H1 (cell line): ENCODE results near the gene MYL7.

ENCODE experiments used
- CHD2 ChIP-seq: IDR thresholded peaks from 2 replicates; pipeline ENCODE4 v1.6.1; 2012; ENCODE audit warnings: low read length, improper control_type of control experiment
- EGR1 ChIP-seq: IDR thresholded peaks from 2 replicates; pipeline ENCODE4 v1.6.1; 2011; ENCODE audit warnings: low read depth, low read length, borderline replicate concordance
- EP300 ChIP-seq, 2 experiments: IDR thresholded peaks; 1 replicate in 1 of 2; 2 replicates in 1 of 2; pipeline ENCODE4 v1.6.1; 2011 to 2012; ENCODE audit warnings: low read depth in 2 of 2, low read length in 2 of 2, mild to moderate bottlenecking in 2 of 2, borderline replicate concordance in 1 of 2, inconsistent platforms in 1 of 2, moderate library complexity in 1 of 2
- EZH2 ChIP-seq: fragments of 200-600 bp; sonication (generic); IDR thresholded peaks from 2 replicates; pipeline ENCODE4 v1.7.1; 2012; ENCODE audit warnings: low read depth, mild to moderate bottlenecking, moderate library complexity, low read length, inconsistent platforms; ENCODE audit not compliant: severe bottlenecking
- JUN ChIP-seq: IDR thresholded peaks from 2 replicates; pipeline ENCODE4 v1.6.1; 2011; ENCODE audit warnings: low read depth, mild to moderate bottlenecking, improper control_type of control experiment, low read length
- POLR2A ChIP-seq, 2 experiments: IDR thresholded peaks; 1 replicate in 1 of 2; 2 replicates in 1 of 2; pipeline ENCODE4 v1.6.1; 2011; ENCODE audit warnings: low read depth in 2 of 2, low read length in 2 of 2, mild to moderate bottlenecking in 2 of 2; ENCODE audit errors: control extremely low read depth in 1 of 2
- RBBP5 ChIP-seq: IDR thresholded peaks from 2 replicates; pipeline ENCODE4 v1.7.1; 2012; ENCODE audit warnings: low read depth, mild to moderate bottlenecking, inconsistent platforms, low read length, moderate library complexity, borderline replicate concordance
- RFX5 ChIP-seq: IDR thresholded peaks from 2 replicates; pipeline ENCODE4 v1.6.1; 2011; ENCODE audit warnings: low read depth, low read length, improper control_type of control experiment, borderline replicate concordance
- RNF2 ChIP-seq: fragments of 200-900, 300-1000 bp; sonication (generic); IDR thresholded peaks from 2 replicates; pipeline ENCODE4 v1.7.1; 2016; ENCODE audit warnings: borderline replicate concordance, low read depth, mild to moderate bottlenecking, antibody characterized with exemption, low read length; ENCODE audit not compliant: poor library complexity, severe bottlenecking; ENCODE audit errors: missing control alignments
- SIN3A ChIP-seq, 2 experiments: IDR thresholded peaks in 1 of 2; conservative IDR thresholded peaks in 1 of 2; 2 replicates each; pipeline ENCODE4 v1.6.1; 2011 to 2012; ENCODE audit warnings: low read length in 2 of 2, improper control_type of control experiment in 1 of 2, low read depth in 1 of 2, mild to moderate bottlenecking in 1 of 2
- SP1 ChIP-seq: IDR thresholded peaks from 2 replicates; pipeline ENCODE4 v1.6.1; 2011; ENCODE audit warnings: low read depth, low read length
- TBP ChIP-seq: IDR thresholded peaks from 2 replicates; pipeline ENCODE4 v1.6.1; 2011; ENCODE audit warnings: low read depth, low read length, improper control_type of control experiment
- TF ChIP-seq, protein P1 (sequence below), 3 experiments: IDR thresholded peaks; 1 replicate in 2 of 3; 2 replicates in 1 of 3; pipeline versions ENCODE4 v1.5.1 to v1.6.1; 2011; ENCODE audit warnings: low read length in 3 of 3, mild to moderate bottlenecking in 3 of 3, inconsistent platforms in 2 of 3, low read depth in 1 of 3, moderate library complexity in 1 of 3; ENCODE audit not compliant: insufficient read depth in 1 of 3; ENCODE audit errors: control extremely low read depth in 1 of 3
- TF ChIP-seq, protein P2 (sequence below): IDR thresholded peaks from 2 replicates; pipeline ENCODE4 v1.6.1; 2012; ENCODE audit warnings: inconsistent platforms

DNA sequence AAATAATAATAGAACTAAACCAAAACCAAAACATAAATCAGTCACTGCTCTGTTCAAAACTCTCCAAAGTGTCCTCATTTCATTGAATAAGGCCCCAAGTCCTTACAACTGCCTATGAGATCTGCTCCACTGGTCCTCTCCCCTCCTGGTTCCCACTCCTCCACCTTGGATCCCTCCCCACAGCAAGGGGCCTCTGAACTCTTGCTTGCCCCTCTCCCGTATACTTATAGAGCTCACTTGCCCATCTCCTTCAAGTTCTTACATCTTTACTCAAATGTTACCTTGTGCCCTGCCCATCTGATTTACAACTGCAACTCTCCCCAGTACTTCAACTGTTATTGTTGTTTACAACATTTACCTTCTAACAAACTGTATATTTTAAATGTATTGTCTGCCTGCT is 18.6 kb downstream of the MYL7 start:
- TF ChIP-seq TBP (no peak), EZH2 (no peak), SIN3A (conservative IDR thresholded peaks at IDR 0.05 in 1 of 2, IDR thresholded peaks at IDR 0.05 in 1 of 2; ENCODE audit: low read depth in 1 of 2, low read length in 2 of 2) (no peak), RFX5 (no peak), RBBP5 (no peak), POLR2A (IDR thresholded peaks at IDR 0.05; ENCODE audit: control extremely low read depth in 1 of 2, low read depth in 2 of 2, low read length in 2 of 2) (no peak), SP1 (no peak), CHD2 (no peak), EGR1 (no peak), RNF2 (no peak), EP300 (IDR thresholded peaks at IDR 0.05; ENCODE audit: borderline replicate concordance in 1 of 2, low read depth in 2 of 2, low read length in 2 of 2) (no peak), JUN (no peak)
- TF ChIP-seq, protein P1, sequence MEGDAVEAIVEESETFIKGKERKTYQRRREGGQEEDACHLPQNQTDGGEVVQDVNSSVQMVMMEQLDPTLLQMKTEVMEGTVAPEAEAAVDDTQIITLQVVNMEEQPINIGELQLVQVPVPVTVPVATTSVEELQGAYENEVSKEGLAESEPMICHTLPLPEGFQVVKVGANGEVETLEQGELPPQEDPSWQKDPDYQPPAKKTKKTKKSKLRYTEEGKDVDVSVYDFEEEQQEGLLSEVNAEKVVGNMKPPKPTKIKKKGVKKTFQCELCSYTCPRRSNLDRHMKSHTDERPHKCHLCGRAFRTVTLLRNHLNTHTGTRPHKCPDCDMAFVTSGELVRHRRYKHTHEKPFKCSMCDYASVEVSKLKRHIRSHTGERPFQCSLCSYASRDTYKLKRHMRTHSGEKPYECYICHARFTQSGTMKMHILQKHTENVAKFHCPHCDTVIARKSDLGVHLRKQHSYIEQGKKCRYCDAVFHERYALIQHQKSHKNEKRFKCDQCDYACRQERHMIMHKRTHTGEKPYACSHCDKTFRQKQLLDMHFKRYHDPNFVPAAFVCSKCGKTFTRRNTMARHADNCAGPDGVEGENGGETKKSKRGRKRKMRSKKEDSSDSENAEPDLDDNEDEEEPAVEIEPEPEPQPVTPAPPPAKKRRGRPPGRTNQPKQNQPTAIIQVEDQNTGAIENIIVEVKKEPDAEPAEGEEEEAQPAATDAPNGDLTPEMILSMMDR (IDR thresholded peaks at IDR 0.05; ENCODE audit: control extremely low read depth in 1 of 3, insufficient read depth in 1 of 3, low read depth in 1 of 3, low read length in 3 of 3): no peak
- TF ChIP-seq, protein P2, sequence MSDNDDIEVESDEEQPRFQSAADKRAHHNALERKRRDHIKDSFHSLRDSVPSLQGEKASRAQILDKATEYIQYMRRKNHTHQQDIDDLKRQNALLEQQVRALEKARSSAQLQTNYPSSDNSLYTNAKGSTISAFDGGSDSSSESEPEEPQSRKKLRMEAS: no peak
